GM19043 (cell line): ENCODE data around the gene CXCL17.

Source experiments
- ATAC-seq: cut with Tn5 transposase; IDR thresholded peaks from one replicate; pipeline ENCODE4 v1.9.1; 2021; ENCODE audit warnings: low read depth; ENCODE audit not compliant: unreplicated experiment

Gene CXCL17

GRCh38 chr19:42426643-42427042 lies 16.1 kb downstream of the CXCL17 start:
- ATAC-seq, result no peak

DNA sequence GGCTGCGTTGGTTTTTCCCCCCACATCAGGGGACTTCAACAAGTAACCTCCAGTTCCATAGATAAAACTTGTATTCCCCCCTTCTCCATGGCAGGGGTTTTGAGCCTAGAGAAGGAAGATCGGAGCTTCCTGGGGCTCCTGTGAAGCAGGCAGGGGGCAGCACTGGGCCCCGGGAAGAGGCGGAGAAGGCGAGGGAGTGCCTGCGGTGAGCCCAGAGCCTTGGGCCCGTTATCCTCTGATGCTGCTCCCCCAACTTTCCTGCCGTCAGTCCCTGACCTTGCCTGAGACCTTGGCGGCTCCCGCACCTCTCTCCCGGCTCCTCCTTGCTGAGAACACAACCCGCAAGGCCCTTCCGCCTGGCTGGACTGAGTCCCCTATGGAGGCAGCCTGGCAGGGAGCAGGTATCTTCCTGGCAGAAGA lies 18.0 kb downstream of the CXCL17 start:
- no peak for ATAC-seq

DNA sequence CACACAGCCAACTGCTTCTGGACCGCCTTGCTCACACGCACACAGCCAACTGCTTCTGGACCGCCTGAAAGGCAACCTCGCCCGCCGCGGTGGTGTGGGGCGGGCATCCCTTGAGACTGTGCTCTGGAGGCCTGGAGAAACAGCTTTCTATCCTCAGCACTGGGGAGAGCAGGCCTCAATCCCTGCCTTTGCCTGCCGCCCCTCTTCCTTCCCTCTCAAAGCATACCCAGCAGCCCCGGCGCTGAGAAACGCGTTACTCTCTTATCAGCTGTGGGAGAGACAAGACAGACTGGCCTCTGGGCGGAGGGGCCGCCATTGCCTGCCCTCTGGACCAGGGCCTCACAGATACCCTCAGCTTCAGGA lies 18.4 kb downstream of the CXCL17 start:
- no peak for ATAC-seq

- peak; percentile 83 for ATAC-seq
Measured at GRCh38 chr19:42423462-42424344, 19.0 kb downstream of the CXCL17 start.

- ATAC-seq, result peak; percentile 20
Measured at GRCh38 chr19:42422901-42423461, 19.8 kb downstream of the CXCL17 start.

DNA sequence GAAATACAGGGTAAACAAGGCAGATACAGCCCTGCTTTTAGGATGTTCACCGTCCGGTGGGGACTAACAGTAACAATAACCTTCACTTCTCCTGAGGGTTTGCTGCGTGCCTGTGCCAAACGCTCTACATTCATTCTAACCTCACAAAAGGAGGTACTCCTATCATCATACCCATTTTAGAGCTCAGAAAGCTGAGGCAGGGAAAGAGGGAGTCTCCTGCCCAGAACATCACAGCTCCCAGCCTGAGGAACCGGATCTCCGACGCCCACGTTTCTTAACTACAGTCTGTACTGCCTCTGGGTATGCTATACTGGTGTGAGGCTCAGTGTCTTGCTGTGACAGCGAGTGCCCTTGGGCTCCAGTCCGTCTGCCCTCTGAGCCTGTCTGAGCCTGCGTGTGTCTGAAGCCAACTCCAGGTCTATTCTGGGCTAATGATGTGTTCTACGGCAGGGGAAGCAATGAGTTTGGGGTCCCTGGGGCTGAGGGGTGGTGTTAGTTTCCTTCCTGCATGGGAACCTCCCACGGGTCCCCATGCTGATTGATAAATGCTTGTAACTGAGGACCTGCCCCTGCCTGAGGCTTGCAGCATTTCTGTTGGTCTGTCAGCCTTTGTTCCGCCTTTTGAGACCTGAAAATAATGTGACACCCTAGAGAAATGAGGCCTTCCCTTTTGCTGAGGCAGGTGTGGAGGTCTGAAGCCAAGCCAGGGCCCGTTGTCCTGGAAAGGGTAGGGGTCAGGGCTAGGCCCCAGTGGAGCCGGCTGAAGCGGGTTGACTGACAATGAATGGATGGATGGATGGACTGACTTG lies 20.4 kb downstream of the CXCL17 start:
- ATAC-seq, result no peak

GRCh38 chr19:42421591-42422031 lies 21.1 kb downstream of the CXCL17 start:
- no peak for ATAC-seq

- no peak for ATAC-seq
Measured at GRCh38 chr19:42421101-42421500, 21.6 kb downstream of the CXCL17 start.

GRCh38 chr19:42420055-42420544 lies 22.6 kb downstream of the CXCL17 start:
- peak; percentile 36 for ATAC-seq

- no peak for ATAC-seq
Measured at GRCh38 chr19:42419309-42419708, 23.4 kb downstream of the CXCL17 start.

GRCh38 chr19:42412661-42413076 lies 30.1 kb downstream of the CXCL17 start:
- no peak for ATAC-seq

GRCh38 chr19:42412227-42412626 lies 30.5 kb downstream of the CXCL17 start:
- ATAC-seq, result no peak

- no peak for ATAC-seq
Measured at GRCh38 chr19:42411581-42412178, 31.1 kb downstream of the CXCL17 start.

DNA sequence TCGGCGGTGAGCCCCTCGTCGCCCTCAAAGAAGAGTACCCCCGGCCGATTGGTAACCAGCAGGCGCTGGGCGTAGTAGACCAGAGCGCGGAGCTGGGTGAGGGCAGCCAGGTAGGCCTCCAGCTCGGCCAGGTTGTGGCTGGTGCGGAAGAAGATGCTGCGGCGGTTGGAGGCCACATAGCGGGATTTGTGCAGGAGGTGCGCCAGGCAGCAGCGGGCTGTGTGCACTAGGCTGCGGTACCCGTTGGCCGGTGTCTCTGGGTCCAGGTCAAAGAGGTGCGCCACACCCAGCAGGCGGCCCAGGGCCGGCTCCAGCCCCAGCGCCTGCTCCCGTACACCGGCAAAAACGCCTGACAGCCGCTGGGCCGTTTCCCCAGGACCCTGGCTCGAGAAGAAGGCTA lies 32.4 kb downstream of the CXCL17 start:
- no peak for ATAC-seq

DNA sequence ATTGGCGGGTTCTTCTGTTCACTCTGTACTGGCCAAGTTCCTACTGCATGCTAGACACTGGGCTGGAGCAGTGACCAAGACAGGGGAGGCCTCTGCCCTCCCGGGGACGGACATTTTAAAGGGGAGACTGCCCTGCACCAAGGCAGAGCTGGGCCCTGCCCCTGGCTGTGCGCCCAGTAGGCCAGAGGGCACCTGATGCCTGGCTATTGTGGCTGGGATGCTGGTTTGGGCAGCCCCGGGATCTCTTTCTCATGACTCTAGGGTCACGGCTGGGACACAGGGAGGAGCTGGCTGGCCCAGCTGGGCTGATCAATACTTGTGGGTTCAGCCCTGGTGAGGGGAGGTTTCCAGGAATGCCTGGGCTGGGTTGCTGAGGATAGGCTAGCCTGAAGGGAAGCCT lies 33.3 kb downstream of the CXCL17 start:
- no peak for ATAC-seq

DNA sequence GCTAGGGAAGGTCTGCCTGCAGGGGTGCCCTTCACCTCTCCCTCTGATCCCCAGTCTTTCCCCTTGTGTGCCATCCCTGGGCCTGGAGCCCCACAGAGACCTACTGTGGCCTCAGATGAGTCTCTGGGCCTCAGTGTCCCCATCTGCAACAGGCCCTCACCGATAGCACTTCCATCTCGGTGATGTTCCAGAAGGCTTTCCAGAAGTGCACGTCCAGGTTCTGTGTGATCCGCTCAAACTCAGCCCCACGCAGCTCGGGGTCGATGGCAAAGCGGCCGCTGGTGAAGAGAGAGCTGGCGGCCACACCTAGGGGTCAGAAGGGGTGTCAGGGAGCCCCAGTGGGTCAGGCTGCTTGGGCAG lies 35.0 kb downstream of the CXCL17 start:
- no peak for ATAC-seq

DNA sequence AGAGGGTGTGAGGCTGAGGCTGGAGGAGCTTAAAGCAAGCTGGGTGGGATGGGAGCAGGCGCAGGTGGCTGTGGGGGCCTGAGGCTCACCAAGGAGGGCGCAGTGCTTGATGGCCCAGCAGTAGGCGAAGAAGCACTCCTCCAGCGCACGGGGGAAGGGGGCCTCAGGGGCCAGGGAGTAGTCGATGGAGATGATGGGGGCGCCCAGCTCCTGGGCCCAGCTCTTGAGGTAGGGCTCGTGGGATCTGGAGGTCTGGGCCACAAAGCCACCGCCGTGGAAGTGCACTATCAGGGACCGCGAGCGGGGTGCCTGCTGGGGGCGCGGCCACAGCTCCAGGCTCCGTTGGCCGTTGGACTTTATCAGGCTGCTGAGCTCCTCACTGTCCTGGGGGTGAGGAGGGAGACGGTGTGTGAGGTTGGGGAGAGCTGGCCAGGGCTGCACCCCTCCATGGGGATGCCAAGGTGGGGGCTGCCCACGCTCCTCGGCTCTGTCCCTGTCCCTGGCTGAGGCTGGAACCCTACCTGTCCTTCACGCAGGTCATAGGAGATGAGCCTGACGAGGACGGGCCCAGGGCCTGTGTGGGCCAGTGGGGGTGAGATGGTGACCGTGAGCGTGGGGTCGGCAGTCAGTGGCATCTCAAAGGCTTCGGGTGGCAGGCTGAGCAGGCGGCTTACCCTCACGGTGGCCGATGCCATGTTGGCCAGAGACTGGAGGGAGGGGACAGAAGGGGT lies 35.5 kb downstream of the CXCL17 start:
- ATAC-seq, result no peak

- ATAC-seq, result no peak
Measured at GRCh38 chr19:42406111-42406510, 36.6 kb downstream of the CXCL17 start.

DNA sequence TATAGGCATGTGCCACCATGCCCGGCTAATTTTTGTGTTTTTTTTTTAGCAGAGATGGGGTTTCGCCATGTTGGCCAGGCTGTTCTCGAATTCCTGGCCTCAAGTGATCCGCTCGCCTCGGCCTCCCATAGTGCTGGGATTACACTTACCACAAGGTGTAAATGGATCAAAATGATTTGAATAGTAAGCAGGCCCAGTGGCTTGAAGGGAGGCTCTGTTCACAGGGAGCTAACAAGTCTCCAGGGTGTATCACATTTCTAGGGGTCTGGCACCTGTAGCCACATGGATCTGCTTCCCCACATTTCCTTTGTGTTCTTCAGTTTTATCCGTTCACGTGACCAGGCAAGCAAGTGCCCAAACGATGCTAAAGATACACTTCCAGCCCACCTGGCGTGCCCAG lies 39.2 kb downstream of the CXCL17 start:
- ATAC-seq, result no peak
